ENCODE data around the gene NEK4.

Gene NEK4

GRCh38 chr3:52790337-52790736 lies 19.6 kb upstream of the NEK4 start:
- no peak for DNase-seq (ENCODE audit: low read depth)
- TF ChIP-seq CTCF (conservative IDR thresholded peaks at IDR 0.05; ENCODE audit: low read depth, low read length): no peak
- H3K4me3 ChIP-seq (ENCODE audit: low read depth, low read length): no peak overlapping the region

GRCh38 chr3:52789746-52790040 lies 19.0 kb upstream of the NEK4 start:
- H3K4me3 ChIP-seq (ENCODE audit: low read depth, low read length): no peak overlapping the region
- no peak for TF ChIP-seq CTCF (conservative IDR thresholded peaks at IDR 0.05; ENCODE audit: low read depth, low read length)
- no peak for DNase-seq (ENCODE audit: low read depth)

GRCh38 chr3:52788890-52789745 lies 18.4 kb upstream of the NEK4 start:
- DNase-seq (ENCODE audit: low read depth): no peak
- TF ChIP-seq CTCF (conservative IDR thresholded peaks at IDR 0.05; ENCODE audit: low read depth, low read length): no peak
- H3K4me3 ChIP-seq (ENCODE audit: low read depth, low read length): no peak overlapping the region

GRCh38 chr3:52787672-52788625 lies 17.2 kb upstream of the NEK4 start:
- no peak for TF ChIP-seq CTCF (conservative IDR thresholded peaks at IDR 0.05; ENCODE audit: low read depth, low read length)
- no peak for DNase-seq (ENCODE audit: low read depth)
- no peak overlapping the region for H3K4me3 ChIP-seq (ENCODE audit: low read depth, low read length)

- no peak for DNase-seq (ENCODE audit: low read depth)
- H3K4me3 ChIP-seq (ENCODE audit: low read depth, low read length): no peak overlapping the region
- no peak for TF ChIP-seq CTCF (conservative IDR thresholded peaks at IDR 0.05; ENCODE audit: low read depth, low read length)
Measured at GRCh38 chr3:52787246-52787645, 16.5 kb upstream of the NEK4 start.

- no peak for DNase-seq (ENCODE audit: low read depth)
- no peak for TF ChIP-seq CTCF (conservative IDR thresholded peaks at IDR 0.05; ENCODE audit: low read depth, low read length)
Measured at GRCh38 chr3:52786330-52787215, 15.8 kb upstream of the NEK4 start.

More at GRCh38 chr3:52786330-52787215, 15.8 kb upstream of the NEK4 start:
- no peak overlapping the region for H3K4me3 ChIP-seq (ENCODE audit: low read depth, low read length)
